Neutrophil (primary cell): Measurements from ENCODE around the gene TAOK3.
"Not testable (repeated sequence)": the region's sequence is repeated elsewhere in the genome, so short reads cannot be mapped to it uniquely, and the experiment has no call there.

ENCODE experiments used
- H3K27ac ChIP-seq: fragments of 200-600 bp; sonication (generic); 2 replicates; pipeline ENCODE4 v1.5.1; 2016; ENCODE audit warnings: mild to moderate bottlenecking, moderate library complexity
- H3K27me3 ChIP-seq: fragments of 200-600 bp; sonication (generic); 2 replicates; pipeline ENCODE4 v1.6.0; 2016; ENCODE audit warnings: mild to moderate bottlenecking
- H3K36me3 ChIP-seq: fragments of 200-600 bp; sonication (generic); 2 replicates; pipeline ENCODE4 v1.5.1; 2017
- H3K4me1 ChIP-seq, 2 experiments: fragments of 200-600 bp in 1 of 2; sonication (generic) in 1 of 2; 1 replicate in 1 of 2; 2 replicates in 1 of 2; pipeline versions ENCODE4 v1.5.1 to v1.6.1; 2013 to 2016; ENCODE audit warnings: low read depth in 1 of 2, low read length in 1 of 2, mild to moderate bottlenecking in 1 of 2, moderate library complexity in 1 of 2; ENCODE audit not compliant: control insufficient read depth in 1 of 2, insufficient read depth in 1 of 2
- H3K4me3 ChIP-seq, 2 experiments: fragments of 200-600 bp in 1 of 2; sonication (generic) in 1 of 2; 1 replicate in 1 of 2; 2 replicates in 1 of 2; pipeline ENCODE4 v1.5.1; 2013 to 2016; ENCODE audit warnings: low read depth in 1 of 2, low read length in 1 of 2, mild to moderate bottlenecking in 1 of 2, moderate library complexity in 1 of 2
- H3K9me3 ChIP-seq: fragments of 200-600 bp; sonication (generic); 2 replicates; pipeline ENCODE4 v1.5.1; 2016
- CTCF ChIP-seq: fragments of 200-600 bp; sonication (generic); IDR thresholded peaks from 2 replicates; pipeline ENCODE4 v1.5.1; 2016; ENCODE audit warnings: antibody characterized with exemption

The TAOK3 gene

DNA sequence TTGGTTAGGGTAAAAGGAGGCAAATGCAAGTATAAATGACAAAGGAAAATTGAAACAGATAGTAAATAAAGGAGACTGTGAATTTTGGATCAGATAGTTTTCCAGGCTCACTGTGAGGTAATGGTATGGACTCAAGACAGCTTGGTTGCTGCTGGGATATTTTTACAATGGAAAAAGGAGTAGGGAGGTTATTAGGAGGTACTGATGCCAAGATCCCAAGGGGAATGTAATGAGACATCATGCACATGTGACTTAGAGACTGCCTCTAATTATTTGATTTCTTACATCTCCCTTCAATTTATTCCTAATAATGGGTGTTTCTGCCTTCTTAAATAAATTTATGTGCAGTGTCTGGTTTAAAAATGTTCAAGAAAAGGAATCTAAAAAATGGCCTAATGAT lies 56.9 kb downstream of the TAOK3 start:
- Histone ChIP-seq H3K9me3 (no peaks in the 10 kb centered on the region), H3K4me3 (no peak overlapping the region), H3K36me3 (no peaks in the 10 kb centered on the region), H3K27ac (peak overlapping the region; percentile 8), H3K27me3 (no peaks in the 10 kb centered on the region), H3K4me1 (peaks cover 22 to 51% of the 10 kb centered on the region in 2 experiments)
- no peak for TF ChIP-seq CTCF

- peaks cover 32 to 50% of the 10 kb centered on the region in 2 experiments for H3K4me1 ChIP-seq
- no peaks in the 10 kb centered on the region for H3K27me3 ChIP-seq
- no peaks in the 10 kb centered on the region for H3K9me3 ChIP-seq
- TF ChIP-seq CTCF, result no peak
- no peak overlapping the region for H3K4me3 ChIP-seq
- no peaks in the 10 kb centered on the region for H3K36me3 ChIP-seq
- peak overlapping the region; percentile 38 for H3K27ac ChIP-seq
These were observed 60.1 kb downstream of the TAOK3 start for GRCh38 chr12:118312578-118312977.

GRCh38 chr12:118311666-118312065 lies 61.0 kb downstream of the TAOK3 start:
- H3K36me3 ChIP-seq, result no peaks in the 10 kb centered on the region
- TF ChIP-seq CTCF, result no peak
- H3K4me3 ChIP-seq, result no peak overlapping the region
- H3K27me3 ChIP-seq, result no peaks in the 10 kb centered on the region
- no peaks in the 10 kb centered on the region for H3K9me3 ChIP-seq
- peak overlapping the region; percentile 10 for H3K27ac ChIP-seq
- H3K4me1 ChIP-seq, result peaks cover 41 to 60% of the 10 kb centered on the region in 2 experiments

- Histone ChIP-seq H3K36me3 (no peaks in the 10 kb centered on the region), H3K9me3 (no peaks in the 10 kb centered on the region), H3K4me1 (peaks cover 41 to 62% of the 10 kb centered on the region in 2 experiments), H3K27ac (no peak overlapping the region), H3K27me3 (no peaks in the 10 kb centered on the region), H3K4me3 (no peak overlapping the region)
- TF ChIP-seq CTCF, result no peak
These were observed 62.4 kb downstream of the TAOK3 start for GRCh38 chr12:118310320-118310719.

GRCh38 chr12:118308006-118308405 lies 64.7 kb downstream of the TAOK3 start:
- H3K9me3 ChIP-seq, H3K27me3 ChIP-seq, H3K36me3 ChIP-seq: not testable (repeated sequence)
- H3K27ac ChIP-seq, result peak overlapping the region; percentile 79
- peak overlapping the region in 1 of 2 experiments; percentile 33 for H3K4me3 ChIP-seq
- peaks cover 32 to 50% of the 10 kb centered on the region in 2 experiments for H3K4me1 ChIP-seq

DNA sequence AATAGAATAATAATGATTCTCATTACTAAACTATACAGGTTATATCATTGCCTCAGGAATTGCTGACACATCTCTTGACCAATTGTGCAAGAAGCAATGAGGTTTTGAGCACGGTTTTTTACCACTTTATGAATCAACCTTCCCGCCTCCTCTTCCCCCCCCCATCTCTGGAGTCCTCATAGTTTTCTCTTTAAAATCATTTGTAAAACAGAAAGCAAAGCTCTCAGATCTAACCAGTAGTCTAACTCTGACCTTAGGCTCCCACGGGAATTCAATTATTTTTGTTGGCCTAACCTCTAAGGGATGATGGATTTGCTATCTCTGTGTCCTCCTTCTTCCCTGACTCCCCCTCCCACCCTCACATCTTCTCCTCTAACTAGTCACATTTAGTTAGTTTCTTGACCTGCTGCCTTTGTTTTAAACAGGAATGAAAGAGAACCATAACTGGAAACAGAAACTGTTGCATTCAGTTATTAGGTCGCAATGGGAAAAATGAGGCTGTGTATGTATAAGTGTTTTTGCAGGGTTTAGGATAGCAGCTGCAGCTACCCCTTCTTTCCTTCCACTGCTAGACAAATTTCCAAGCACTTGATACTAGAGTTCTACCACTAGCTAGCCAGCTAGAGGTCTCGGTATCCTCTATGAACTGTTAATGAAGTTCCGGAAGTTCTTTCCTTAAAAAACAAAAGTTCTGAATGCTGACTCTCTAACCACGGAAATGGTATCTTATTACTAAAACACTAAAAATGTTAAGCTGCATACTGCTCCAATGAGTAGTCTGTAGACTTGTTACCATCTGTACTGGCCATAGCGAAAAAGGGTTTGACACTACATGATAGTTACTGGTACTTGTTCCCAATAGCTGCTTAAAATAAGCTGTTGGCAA lies 65.4 kb downstream of the TAOK3 start:
- Histone ChIP-seq H3K27ac (peak overlapping the region; percentile 79), H3K4me3 (peak overlapping the region in 1 of 2 experiments; percentile 33), H3K27me3 (no peaks in the 10 kb centered on the region), H3K9me3 (no peaks in the 10 kb centered on the region), H3K4me1 (peaks cover 27 to 48% of the 10 kb centered on the region in 2 experiments), H3K36me3 (no peaks in the 10 kb centered on the region)
- TF ChIP-seq CTCF, result no peak
